Mucosa of rectum (tissue), 2 donors: Measurements from ENCODE around the gene CORO2B.

Experiments used
- H3K27ac ChIP-seq, 2 donors: one replicate each; pipeline ENCODE4 v1.7.0; 2013; ENCODE audit warnings: inconsistent platforms in 2 of 2, low read depth in 2 of 2, low read length in 2 of 2
- H3K27me3 ChIP-seq, 2 donors: one replicate each; pipeline ENCODE4 v1.7.0; 2013; ENCODE audit warnings: low read length in 2 of 2; ENCODE audit not compliant: control insufficient read depth in 2 of 2, insufficient read depth in 2 of 2
- H3K36me3 ChIP-seq, 2 donors: one replicate each; pipeline ENCODE4 v1.7.0; 2013; ENCODE audit warnings: low read length in 2 of 2; ENCODE audit not compliant: control insufficient read depth in 2 of 2, insufficient read depth in 2 of 2
- H3K4me1 ChIP-seq, 2 donors: one replicate each; pipeline ENCODE4 v1.7.0; 2013; ENCODE audit warnings: low read length in 2 of 2, mild to moderate bottlenecking in 1 of 2; ENCODE audit not compliant: control insufficient read depth in 2 of 2, insufficient read depth in 2 of 2
- H3K4me3 ChIP-seq, 2 donors: one replicate each; pipeline ENCODE4 v1.7.0; 2013; ENCODE audit warnings: low read length in 2 of 2
- H3K9ac ChIP-seq, 2 donors: one replicate each; pipeline ENCODE4 v1.7.0; 2013; ENCODE audit warnings: low read length in 2 of 2, low read depth in 1 of 2, mild to moderate bottlenecking in 1 of 2
- H3K9me3 ChIP-seq, 2 donors: one replicate each; pipeline ENCODE4 v1.7.0; 2013; ENCODE audit warnings: low read length in 2 of 2; ENCODE audit not compliant: control insufficient read depth in 2 of 2
- donor health status: healthy.
- donor health status: Normal muscosa, but diverticular disease.

CORO2B gene

GRCh38 chr15:68596691-68597090 lies 17.9 kb downstream of the CORO2B start:
- no peak overlapping the region for H3K4me3 ChIP-seq
- H3K9ac ChIP-seq, result no peak overlapping the region
- no peaks in the 10 kb centered on the region for H3K4me1 ChIP-seq
- peaks cover 0 to 6% of the 10 kb centered on the region in 2 donors for H3K27me3 ChIP-seq
- H3K9me3 ChIP-seq, result no peaks in the 10 kb centered on the region
- H3K36me3 ChIP-seq, result no peaks in the 10 kb centered on the region
- no peak overlapping the region for H3K27ac ChIP-seq

- Histone ChIP-seq H3K27me3 (peaks cover 0 to 3% of the 10 kb centered on the region in 2 donors), H3K27ac (no peak overlapping the region), H3K4me3 (no peak overlapping the region), H3K9me3 (no peaks in the 10 kb centered on the region), H3K9ac (no peak overlapping the region), H3K36me3 (no peaks in the 10 kb centered on the region), H3K4me1 (no peaks in the 10 kb centered on the region)
Observed at GRCh38 chr15:68597581-68597980, 18.8 kb downstream of the CORO2B start.

GRCh38 chr15:68598171-68599152 lies 19.7 kb downstream of the CORO2B start:
- Histone ChIP-seq H3K9ac (no peak overlapping the region), H3K4me3 (no peak overlapping the region), H3K9me3 (no peaks in the 10 kb centered on the region), H3K27ac (no peak overlapping the region), H3K36me3 (no peaks in the 10 kb centered on the region), H3K4me1 (no peaks in the 10 kb centered on the region), H3K27me3 (peaks cover 0 to 3% of the 10 kb centered on the region in 2 donors)

GRCh38 chr15:68599153-68599545 lies 20.4 kb downstream of the CORO2B start:
- H3K36me3 ChIP-seq, result no peaks in the 10 kb centered on the region
- no peak overlapping the region for H3K27ac ChIP-seq
- H3K27me3 ChIP-seq, result no peaks in the 10 kb centered on the region
- no peak overlapping the region for H3K4me3 ChIP-seq
- H3K9me3 ChIP-seq, result no peaks in the 10 kb centered on the region
- no peak overlapping the region for H3K9ac ChIP-seq
- no peaks in the 10 kb centered on the region for H3K4me1 ChIP-seq

GRCh38 chr15:68599560-68600071 lies 20.8 kb downstream of the CORO2B start:
- no peaks in the 10 kb centered on the region for H3K4me1 ChIP-seq

GRCh38 chr15:68601206-68602197 lies 22.7 kb downstream of the CORO2B start:
- Histone ChIP-seq H3K36me3 (no peaks in the 10 kb centered on the region), H3K9ac (no peak overlapping the region), H3K4me3 (no peak overlapping the region), H3K9me3 (no peaks in the 10 kb centered on the region), H3K4me1 (no peaks in the 10 kb centered on the region), H3K27me3 (no peaks in the 10 kb centered on the region), H3K27ac (no peak overlapping the region)

More at GRCh38 chr15:68599560-68600071, 20.8 kb downstream of the CORO2B start:
- no peaks in the 10 kb centered on the region for H3K36me3 ChIP-seq
- H3K27me3 ChIP-seq, result no peaks in the 10 kb centered on the region
- H3K4me3 ChIP-seq, result no peak overlapping the region
- no peaks in the 10 kb centered on the region for H3K9me3 ChIP-seq
- H3K27ac ChIP-seq, result no peak overlapping the region
- H3K9ac ChIP-seq, result no peak overlapping the region

GRCh38 chr15:68602459-68603215 lies 23.8 kb downstream of the CORO2B start:
- H3K27ac ChIP-seq, result no peak overlapping the region
- no peaks in the 10 kb centered on the region for H3K36me3 ChIP-seq
- no peaks in the 10 kb centered on the region for H3K27me3 ChIP-seq
- H3K9me3 ChIP-seq, result no peaks in the 10 kb centered on the region
- no peak overlapping the region for H3K9ac ChIP-seq
- no peaks in the 10 kb centered on the region for H3K4me1 ChIP-seq
- no peak overlapping the region for H3K4me3 ChIP-seq

GRCh38 chr15:68603216-68603595 lies 24.4 kb downstream of the CORO2B start:
- Histone ChIP-seq H3K4me3 (no peak overlapping the region), H3K27ac (no peak overlapping the region), H3K36me3 (no peaks in the 10 kb centered on the region), H3K27me3 (no peaks in the 10 kb centered on the region), H3K4me1 (no peaks in the 10 kb centered on the region), H3K9me3 (no peaks in the 10 kb centered on the region), H3K9ac (no peak overlapping the region)

GRCh38 chr15:68603951-68604350 lies 25.2 kb downstream of the CORO2B start:
- no peak overlapping the region for H3K4me3 ChIP-seq
- H3K27me3 ChIP-seq, result no peaks in the 10 kb centered on the region
- H3K4me1 ChIP-seq, result no peaks in the 10 kb centered on the region
- H3K9ac ChIP-seq, result no peak overlapping the region
- no peaks in the 10 kb centered on the region for H3K36me3 ChIP-seq
- H3K9me3 ChIP-seq, result no peaks in the 10 kb centered on the region
- no peak overlapping the region for H3K27ac ChIP-seq
